Inferior parietal cortex (tissue), 1 donor: Measurements from ENCODE around the gene OSBPL2.

Experiments used
- DNase-seq: peaks from one replicate; pipeline ENCODE4 v3.0.0-alpha.2; 2016; ENCODE audit errors: extremely low spot score

Gene OSBPL2

DNA sequence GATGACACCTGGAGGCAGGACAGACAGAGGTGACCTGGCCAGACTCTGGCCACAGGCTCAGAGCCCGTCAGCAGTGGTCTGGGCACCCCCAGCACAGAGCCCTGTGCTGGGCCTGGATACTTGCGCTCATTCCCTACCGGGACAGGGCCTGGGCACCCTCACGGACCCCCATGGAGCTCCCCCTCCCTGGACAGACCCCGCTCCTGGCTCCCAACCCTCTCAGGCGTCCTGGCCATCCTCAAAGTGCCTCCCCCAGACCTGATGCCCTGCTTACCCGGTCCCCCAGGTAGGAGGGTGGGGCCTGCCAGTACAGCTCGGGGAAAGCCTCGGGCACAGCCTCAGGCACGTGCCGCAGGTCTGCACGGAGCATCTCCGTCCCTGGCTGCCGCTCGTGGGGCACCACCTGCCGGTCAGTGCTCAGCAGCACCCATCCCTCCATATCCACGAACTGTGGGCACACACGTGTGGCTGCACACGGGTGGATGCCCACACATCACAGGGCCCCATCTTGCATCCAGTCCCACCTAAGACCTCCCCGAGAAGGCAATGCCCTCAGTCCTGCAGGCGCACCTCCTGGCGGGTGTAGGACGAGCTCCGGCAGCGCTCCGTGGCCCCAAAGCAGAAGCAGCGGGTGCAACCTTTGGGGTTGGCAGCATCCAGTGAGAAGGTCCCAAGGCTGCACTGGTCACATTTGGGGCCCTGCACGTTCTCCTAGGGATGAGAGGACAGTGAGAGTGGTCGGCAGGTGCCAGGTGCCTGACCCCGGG, 88.8 kb downstream of the OSBPL2 start:
- no peak for DNase-seq

DNA sequence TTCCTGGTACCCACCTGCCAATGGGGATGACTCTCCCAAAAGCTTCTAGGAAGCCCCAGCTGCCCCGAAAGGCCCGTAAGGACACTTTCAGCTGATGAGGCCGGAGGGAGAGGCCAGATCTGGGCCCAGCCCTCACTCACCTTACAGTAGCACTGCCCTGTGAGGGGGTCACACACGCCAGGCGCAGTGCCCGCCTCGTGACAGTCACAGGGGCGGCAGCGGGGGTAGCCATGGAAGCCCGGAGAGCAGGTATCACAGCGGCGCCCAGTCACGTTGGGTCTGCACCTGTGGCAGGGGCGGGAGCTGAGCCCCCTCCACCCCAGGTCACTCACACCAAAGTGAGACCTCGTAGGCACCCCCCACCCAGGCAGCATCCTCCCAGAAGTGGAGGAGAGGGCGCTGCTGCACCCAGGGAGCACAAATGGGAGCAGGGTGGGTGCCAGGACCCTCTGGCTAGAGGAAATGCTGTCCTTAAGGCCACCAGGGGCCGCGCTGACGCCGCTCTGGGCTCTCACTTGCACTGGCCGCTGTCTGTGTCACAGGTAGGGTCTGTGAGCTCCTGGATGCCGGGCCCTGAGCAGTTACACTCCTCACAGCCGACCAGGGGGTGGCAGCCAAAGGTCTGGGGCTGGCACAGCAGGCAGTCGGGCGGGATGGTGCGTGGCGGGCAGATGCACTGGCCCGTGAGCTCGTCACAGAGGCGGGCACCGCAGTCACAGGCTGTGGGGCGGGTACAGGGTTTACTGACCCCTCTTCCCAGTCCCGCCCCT, 89.6 kb downstream of the OSBPL2 start:
- DNase-seq, result no peak

DNA sequence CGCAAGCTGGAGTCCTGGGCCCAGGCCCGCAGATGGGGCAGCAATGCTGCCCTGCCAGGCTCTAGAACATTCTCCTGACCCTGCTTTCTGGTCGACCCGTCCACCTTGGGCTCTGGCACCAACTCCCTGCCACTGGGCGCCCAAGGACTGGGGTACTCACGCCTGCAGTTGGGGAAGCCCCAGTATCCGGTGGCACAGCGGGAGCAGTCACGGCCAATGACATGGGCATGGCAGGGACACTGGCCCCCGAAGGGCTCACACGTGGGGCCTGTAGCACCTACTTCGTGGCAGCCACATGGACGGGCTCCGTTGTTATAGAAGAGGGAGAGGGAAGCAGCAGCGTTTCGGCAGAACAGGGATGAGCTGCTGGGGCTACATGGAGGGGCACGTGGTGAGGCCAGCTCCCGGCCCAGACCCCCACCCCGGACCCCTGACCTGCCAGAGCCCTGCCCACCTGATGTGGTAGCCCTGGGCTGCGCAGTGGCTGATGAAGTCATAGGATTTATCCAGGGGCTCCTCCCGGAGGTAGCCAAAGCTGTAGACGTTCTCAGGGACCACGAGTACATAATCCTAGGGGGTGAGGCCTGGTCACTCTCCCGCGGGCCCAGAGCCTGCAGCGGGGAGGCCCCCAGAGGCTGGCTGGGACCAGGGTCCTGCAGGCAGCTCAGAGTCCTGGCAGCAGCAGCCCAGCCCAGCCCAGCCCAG, 90.5 kb downstream of the OSBPL2 start:
- DNase-seq, result no peak

DNA sequence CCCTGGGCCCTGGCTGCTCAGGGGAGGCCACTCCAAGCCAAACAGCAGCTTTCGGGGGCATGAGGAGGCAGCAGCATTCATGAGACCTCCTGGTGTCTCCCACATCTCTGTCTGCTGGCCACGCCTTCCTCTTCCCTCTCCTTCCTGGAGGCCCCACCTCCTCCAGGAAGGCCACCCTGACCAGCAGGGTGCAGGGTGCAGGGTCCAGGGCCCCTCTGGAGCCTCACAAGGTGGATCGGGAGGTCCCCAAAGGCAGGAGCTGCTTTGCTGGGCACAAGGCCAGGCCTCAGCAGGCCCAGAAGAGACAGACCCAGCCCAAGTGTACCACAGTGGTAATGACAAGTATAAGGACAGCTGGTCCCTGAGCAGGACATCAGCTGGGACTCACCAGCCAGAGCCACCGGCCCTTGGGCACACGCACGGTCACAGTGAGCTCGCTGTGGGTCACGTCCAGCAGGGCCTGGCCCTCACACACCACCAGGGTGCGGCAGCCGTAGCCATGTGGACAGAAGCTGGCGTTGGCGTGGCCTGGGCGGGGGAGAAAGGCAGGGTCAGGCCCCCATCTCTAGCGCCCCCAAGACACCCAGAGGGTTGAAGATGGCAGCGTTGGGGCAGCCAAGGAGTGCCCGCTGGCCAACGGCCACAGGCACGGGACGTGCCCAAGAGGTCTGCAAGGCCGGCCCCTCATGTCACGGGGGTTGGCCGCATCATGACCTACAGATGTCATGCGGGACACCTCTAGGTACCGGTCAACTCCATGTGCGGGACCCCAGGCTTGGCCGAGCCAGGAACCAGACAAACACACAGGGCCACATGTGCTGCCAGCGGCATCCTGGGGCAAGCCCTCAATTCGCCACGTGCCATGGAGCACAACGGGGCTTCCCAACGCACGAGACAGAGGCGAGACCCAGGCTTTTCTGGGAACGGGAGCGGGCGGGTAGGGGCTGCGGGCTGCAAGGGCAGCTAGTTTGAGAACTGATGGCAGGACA, 91.4 kb downstream of the OSBPL2 start:
- DNase-seq, result no peak

DNA sequence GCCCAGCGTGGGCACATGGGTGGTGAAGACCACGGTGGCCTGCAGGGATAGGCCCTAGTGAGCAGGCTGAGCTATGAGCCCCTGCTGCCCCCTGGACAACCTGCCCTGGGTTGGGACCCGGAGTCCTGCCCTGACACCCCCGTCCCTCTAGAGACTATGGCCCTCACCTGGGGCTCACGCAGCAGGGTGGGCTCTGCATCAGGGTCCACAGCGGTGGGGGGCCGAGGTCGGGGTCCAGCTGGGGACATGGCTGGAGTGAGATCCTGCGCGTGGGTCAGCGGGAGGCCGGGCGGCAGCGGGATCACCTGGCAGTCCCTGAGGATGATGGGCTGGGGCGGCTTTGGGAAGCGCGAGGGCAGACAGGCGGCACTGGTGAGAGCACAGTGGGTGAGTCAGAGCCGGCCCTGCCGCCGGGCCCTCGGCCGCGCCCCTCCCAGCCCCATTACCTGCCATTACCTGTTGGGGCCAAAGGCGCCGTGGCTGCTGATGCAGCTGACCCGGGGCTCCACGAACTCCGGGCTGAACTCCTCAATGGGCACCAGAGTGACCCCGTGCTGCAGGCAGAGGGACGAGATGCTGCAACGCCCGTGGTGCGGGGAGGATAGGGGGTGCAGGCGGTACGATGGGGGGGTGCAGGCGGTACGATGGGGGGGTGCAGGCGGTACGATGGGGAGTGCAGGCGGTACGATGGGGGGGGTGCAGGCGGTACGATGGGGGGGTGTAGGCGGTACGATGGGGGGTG, 92.4 kb downstream of the OSBPL2 start:
- no peak for DNase-seq

DNA sequence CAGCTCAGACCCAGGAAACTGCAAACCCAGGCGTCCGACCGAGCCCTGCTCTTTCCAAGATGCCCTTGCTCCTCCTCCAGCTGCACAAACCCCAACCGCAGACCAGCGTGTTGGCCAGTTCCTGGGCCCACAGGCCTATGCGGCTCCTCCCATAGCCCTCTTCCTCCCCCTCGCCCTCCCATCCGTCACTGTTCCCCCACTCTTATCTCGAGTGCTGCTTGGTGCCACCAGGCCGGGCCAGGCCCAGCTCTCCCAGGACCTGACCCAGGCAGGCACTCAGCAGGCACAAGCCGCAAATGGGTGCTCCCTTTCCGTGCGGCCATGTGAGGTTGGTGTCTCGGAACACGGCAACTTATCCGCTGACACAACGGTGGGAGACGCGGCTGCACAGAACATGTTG, 93.0 kb downstream of the OSBPL2 start:
- DNase-seq, result no peak

DNA sequence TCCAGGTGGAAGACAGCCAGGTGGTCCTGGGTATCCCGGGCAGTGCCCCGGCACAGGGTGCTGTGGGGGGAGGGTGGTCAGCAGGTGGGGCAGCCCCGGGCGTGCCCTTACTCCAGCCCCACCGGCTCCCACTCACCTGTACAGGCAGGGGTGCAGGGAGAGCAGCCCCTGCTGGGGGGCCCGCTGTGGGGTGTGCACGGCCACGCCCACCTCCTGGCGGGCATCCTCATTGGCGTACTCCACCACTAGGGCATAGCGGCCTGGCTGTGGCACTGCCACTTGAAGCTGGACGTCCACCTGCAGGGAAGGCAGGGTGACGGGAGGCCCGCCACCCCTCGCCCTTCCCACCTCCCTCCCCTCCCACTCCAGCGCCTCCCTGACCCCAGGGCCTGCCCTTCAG, 94.1 kb downstream of the OSBPL2 start:
- DNase-seq, result no peak

- no peak for DNase-seq
Observed at GRCh38 chr20:62332989-62333819, 94.9 kb downstream of the OSBPL2 start.

GRCh38 chr20:62333820-62334595, 95.7 kb downstream of the OSBPL2 start:
- no peak for DNase-seq

DNA sequence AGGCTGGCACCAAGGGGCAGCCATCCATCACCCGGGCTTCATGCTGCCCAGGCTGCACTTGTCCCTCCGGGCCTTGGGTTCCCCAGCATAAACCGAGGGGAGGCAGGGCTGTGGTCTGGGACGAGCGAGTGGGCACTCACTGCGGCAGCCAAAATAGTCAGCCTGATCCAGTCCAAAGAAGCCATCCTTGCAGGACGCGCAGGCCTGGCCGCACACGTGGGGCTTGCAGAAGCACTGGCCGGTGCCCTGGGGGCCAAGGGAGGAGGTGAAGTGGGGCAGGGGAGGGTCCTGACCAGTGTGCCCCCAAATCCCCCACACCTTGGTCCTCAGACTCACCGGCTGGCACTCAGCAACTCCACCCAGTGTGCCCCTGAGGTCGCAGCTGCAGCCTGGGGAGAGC, 96.6 kb downstream of the OSBPL2 start:
- no peak for DNase-seq

- DNase-seq, result no peak
Observed at GRCh38 chr20:62335532-62335931, 97.2 kb downstream of the OSBPL2 start.

GRCh38 chr20:62336329-62336728, 98.0 kb downstream of the OSBPL2 start:
- no peak for DNase-seq

DNA sequence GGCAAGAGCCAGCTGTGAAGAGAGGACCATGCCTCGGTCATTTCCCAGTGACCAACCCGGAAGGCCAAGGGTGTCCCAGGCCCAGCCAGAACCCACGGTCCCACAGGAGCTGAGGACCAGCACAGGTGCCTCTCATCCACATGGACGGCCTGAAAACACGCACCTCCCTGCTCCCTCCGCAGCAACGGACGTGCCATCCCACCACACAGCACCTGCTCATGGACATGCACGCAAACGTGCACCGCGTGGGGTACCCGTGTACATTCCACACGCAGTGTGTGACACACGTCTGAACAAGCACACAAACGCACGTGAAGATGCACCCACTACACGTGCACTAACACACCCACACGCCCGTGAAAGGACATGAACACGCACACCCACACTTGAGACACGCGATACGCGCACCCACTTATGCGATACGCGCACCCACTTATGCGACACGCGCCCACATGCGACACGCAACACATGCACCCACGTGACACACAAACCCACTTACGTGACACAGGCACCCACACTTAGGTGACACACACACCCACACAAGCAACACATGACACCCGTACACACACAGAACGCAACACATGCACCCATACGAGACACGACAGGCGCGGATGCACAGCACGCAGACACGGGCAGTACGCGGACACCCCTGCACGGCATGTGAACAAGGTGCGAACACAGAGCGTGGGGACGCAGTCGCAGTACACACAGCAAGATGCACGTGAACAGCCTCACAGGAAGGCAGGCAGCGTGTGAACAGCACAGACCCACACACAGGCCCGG, 98.6 kb downstream of the OSBPL2 start:
- no peak for DNase-seq

- DNase-seq, result no peak
Observed at GRCh38 chr20:62337558-62338293, 99.4 kb downstream of the OSBPL2 start.

DNA sequence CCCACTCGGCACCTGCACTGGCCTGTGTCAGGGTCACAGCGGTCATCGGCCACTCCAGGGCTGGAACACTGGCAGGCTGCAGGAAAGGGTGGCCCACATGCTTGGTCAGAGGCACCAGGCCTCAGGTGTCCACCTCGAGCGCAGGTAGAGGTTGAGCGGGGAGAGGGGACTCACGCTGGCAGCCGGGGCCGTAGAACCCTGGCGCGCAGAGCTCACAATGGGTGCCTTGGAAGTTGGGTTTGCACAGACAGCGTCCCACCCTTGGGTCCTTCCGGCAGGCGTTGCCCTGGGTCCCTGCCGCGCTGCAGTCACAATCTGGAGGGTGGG, 99.9 kb downstream of the OSBPL2 start:
- DNase-seq, result no peak

- DNase-seq, result no peak
Observed at GRCh38 chr20:62339647-62340062, 101.3 kb downstream of the OSBPL2 start.

DNA sequence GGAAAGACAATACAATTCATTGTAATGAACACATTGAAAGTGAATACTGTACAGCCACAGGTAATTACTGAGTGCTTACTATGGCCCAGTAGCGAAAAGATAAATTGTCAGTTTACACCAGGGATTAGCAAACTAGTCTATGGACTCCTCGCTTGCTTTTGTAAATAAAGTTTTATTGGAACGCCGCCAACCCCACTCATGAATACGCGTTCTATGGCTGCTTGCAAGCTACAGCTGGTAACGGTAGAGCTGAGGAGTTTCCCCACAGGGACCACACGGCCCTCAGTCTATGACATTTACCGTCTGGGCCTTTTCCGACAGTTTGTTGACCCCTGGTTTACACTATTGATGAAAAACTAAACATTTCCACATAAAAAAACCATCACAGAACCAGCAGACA, 104.6 kb downstream of the OSBPL2 start:
- DNase-seq, result no peak

GRCh38 chr20:62344092-62344491, 105.8 kb downstream of the OSBPL2 start:
- DNase-seq, result no peak
